GM12878 (cell line): ENCODE measurements around the gene PFKFB1.

Source experiments
- ESRRA ChIP-seq: IDR thresholded peaks from 2 replicates; pipeline ENCODE4 v1.6.1; 2012; ENCODE audit warnings: mild to moderate bottlenecking, low read length, improper control_type of control experiment
- NRF1 ChIP-seq: conservative IDR thresholded peaks from 2 replicates; pipeline ENCODE4 v1.6.1; 2011; ENCODE audit warnings: mild to moderate bottlenecking, low read depth, low read length, improper control_type of control experiment
- TF ChIP-seq, protein P1 (sequence below): IDR thresholded peaks from 2 replicates; pipeline ENCODE4 v1.6.1; 2012; ENCODE audit warnings: low read depth, low read length, improper control_type of control experiment

DNA sequence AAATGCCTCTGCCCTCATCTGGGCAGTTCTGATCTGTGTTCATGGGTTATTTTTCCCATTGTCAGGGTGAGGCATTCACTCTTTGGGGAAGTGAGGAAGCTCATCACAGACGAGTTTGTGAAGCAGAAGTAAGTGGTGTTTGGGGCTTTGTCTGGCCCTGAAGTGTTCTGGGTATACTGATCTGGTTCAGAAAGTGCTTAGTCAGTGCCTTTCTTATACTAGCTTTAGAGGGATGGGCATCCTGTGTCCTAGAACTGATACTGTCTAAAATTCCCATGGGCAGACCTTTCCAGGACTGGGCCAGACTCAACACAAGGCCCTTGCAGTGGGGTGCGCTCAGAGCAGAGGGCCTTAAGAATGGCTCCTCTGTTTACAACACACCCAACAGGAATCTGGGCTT is 67.0 kb downstream of the PFKFB1 start:
- TF ChIP-seq, protein P1, sequence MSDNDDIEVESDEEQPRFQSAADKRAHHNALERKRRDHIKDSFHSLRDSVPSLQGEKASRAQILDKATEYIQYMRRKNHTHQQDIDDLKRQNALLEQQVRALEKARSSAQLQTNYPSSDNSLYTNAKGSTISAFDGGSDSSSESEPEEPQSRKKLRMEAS, result no peak
- TF ChIP-seq NRF1, result no peak
- no peak for TF ChIP-seq ESRRA
